Epithelial cell of esophagus (primary cell): ENCODE measurements around the gene DPYD.

Source experiments
- DNase-seq: peaks from one replicate; pipeline ENCODE4 v3.0.0; 2010; ENCODE audit warnings: low read depth
- H3K4me3 ChIP-seq: 2 replicates; pipeline ENCODE4 v1.5.1; 2011; ENCODE audit warnings: mild to moderate bottlenecking, low read length, control low read depth
- CTCF ChIP-seq: IDR thresholded peaks from 2 replicates; pipeline ENCODE4 v1.5.1; 2011; ENCODE audit warnings: low read depth, mild to moderate bottlenecking, low read length, control low read depth, inconsistent platforms; ENCODE audit not compliant: insufficient read depth; ENCODE audit errors: missing control alignments

The DPYD gene

GRCh38 chr1:97740891-97741290 lies 179.9 kb downstream of the DPYD start:
- TF ChIP-seq CTCF: no peak
- no peak for DNase-seq
- no peak overlapping the region for H3K4me3 ChIP-seq

- TF ChIP-seq CTCF: no peak
- no peak for DNase-seq
- H3K4me3 ChIP-seq: no peak overlapping the region
Measured at GRCh38 chr1:97739596-97740103, 181.2 kb downstream of the DPYD start.

- DNase-seq: no peak
- no peak overlapping the region for H3K4me3 ChIP-seq
- no peak for TF ChIP-seq CTCF
Measured at GRCh38 chr1:97738270-97738669, 182.6 kb downstream of the DPYD start.

GRCh38 chr1:97730271-97730670 lies 190.6 kb downstream of the DPYD start:
- DNase-seq: no peak
- TF ChIP-seq CTCF: no peak
- H3K4me3 ChIP-seq: no peak overlapping the region

GRCh38 chr1:97728436-97728835 lies 192.4 kb downstream of the DPYD start:
- TF ChIP-seq CTCF: no peak
- no peak overlapping the region for H3K4me3 ChIP-seq
- no peak for DNase-seq

GRCh38 chr1:97727029-97727428 lies 193.8 kb downstream of the DPYD start:
- H3K4me3 ChIP-seq: no peak overlapping the region
- no peak for TF ChIP-seq CTCF
- DNase-seq: no peak

GRCh38 chr1:97726386-97726785 lies 194.4 kb downstream of the DPYD start:
- H3K4me3 ChIP-seq: no peak overlapping the region
- TF ChIP-seq CTCF: no peak
- DNase-seq: peak; percentile 31
